Nephron progenitor cell (in vitro differentiated cells): ENCODE measurements around the gene ROR1.

ENCODE experiments used
- DNase-seq: peaks from one replicate; pipeline ENCODE4 v3.0.0; 2021
- H3K27ac Mint-ChIP-seq: 2 replicates; pipeline ENCODE4 v1.8.0; 2021; ENCODE audit warnings: mild to moderate bottlenecking, moderate library complexity, mixed read lengths
- H3K27me3 Mint-ChIP-seq: 2 replicates; pipeline ENCODE4 v1.8.0; 2021; ENCODE audit warnings: mild to moderate bottlenecking, low read depth, mixed read lengths; ENCODE audit not compliant: poor library complexity
- H3K36me3 Mint-ChIP-seq: 2 replicates; pipeline ENCODE4 v1.8.0; 2021; ENCODE audit warnings: low read depth, mixed read lengths
- H3K4me1 Mint-ChIP-seq: 2 replicates; pipeline ENCODE4 v1.8.0; 2021; ENCODE audit warnings: mixed read lengths
- H3K4me3 Mint-ChIP-seq: 2 replicates; pipeline ENCODE4 v1.8.0; 2021; ENCODE audit warnings: mild to moderate bottlenecking, moderate library complexity, mixed read lengths
- H3K9me3 Mint-ChIP-seq: 2 replicates; pipeline ENCODE4 v1.8.0; 2021; ENCODE audit warnings: mild to moderate bottlenecking, moderate library complexity, mixed read lengths
- CTCF ChIP-seq: fragments of 200-600 bp; sonication (generic); IDR thresholded peaks from 2 replicates; pipeline ENCODE4 v1.5.0; 2021; ENCODE audit warnings: antibody characterized with exemption

The ROR1 gene

DNA sequence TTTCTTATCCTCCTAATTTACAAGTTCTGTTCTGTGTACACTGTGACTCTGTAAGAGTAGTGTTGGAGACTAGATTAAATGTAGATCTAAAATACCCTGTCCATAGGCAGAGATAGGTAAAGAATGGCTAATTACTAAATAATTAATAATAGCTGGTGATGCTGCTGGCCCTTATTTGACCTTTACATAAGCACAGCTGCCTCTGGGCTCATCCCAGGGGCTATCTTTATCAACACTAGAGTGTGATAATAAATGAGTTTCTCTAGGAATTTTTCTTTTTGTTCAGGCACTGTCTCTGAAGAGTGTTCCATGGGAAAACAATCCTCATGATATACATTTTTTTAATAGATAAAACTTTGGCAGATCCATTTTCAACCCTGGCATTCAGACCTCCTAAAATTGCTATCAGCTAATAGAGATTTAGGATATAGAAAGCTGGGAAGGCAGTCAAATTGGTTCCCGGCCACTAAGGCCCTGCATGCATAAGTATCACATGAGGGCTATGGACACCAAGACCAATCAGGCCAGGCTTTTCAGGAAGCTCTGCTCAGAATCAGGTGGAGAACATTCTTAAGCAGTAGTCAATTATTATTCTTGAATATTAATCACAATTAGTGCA, 107.2 kb downstream of the ROR1 start:
- DNase-seq, result no peak
- H3K27ac Mint-ChIP-seq, result no peak overlapping the region
- no peaks in the 10 kb centered on the region for H3K36me3 Mint-ChIP-seq
- peaks cover 4% of the 10 kb centered on the region for H3K27me3 Mint-ChIP-seq
- no peak overlapping the region for H3K4me3 Mint-ChIP-seq
- H3K4me1 Mint-ChIP-seq, result peaks cover 19% of the 10 kb centered on the region
- no peak for TF ChIP-seq CTCF
- H3K9me3 Mint-ChIP-seq, result no peaks in the 10 kb centered on the region

DNA sequence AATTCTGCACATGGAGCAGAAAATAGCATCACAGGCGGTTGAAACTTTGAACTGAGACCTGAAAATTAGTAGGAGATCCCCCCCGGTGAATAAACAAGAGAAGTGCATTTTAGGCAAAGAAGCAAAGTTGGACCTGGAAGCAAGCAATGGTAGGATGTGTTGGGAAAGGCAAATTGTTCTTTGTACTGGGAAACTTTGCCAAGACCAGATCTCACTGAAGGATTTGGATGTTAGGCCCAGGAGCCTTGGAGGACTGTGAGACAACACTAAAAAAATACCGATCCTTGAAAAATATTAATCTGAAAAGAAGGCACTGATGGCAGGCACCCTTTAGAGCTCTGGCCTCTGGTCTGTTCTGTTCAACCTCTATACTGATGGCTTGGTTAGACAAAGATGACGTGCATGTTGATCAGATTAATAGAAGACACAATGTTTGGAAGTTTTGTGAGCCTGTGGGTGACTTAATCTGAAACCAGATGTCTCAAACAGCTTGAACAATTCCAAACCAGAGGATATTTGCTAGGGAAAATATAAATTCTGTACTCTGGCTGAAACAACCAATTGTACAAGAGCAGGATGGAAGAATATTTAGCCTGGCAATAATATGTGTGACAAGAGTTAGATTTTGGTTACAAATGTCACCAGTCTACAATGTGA, 108.4 kb downstream of the ROR1 start:
- peaks cover 26% of the 10 kb centered on the region for H3K4me1 Mint-ChIP-seq
- no peak overlapping the region for H3K4me3 Mint-ChIP-seq
- H3K9me3 Mint-ChIP-seq, result no peaks in the 10 kb centered on the region
- H3K27ac Mint-ChIP-seq, result no peak overlapping the region
- no peak for DNase-seq
- TF ChIP-seq CTCF, result no peak
- no peaks in the 10 kb centered on the region for H3K36me3 Mint-ChIP-seq
- H3K27me3 Mint-ChIP-seq, result peaks cover 4% of the 10 kb centered on the region

GRCh38 chr1:63883494-63884235, 109.8 kb downstream of the ROR1 start:
- peaks cover 36% of the 10 kb centered on the region for H3K4me1 Mint-ChIP-seq

DNA sequence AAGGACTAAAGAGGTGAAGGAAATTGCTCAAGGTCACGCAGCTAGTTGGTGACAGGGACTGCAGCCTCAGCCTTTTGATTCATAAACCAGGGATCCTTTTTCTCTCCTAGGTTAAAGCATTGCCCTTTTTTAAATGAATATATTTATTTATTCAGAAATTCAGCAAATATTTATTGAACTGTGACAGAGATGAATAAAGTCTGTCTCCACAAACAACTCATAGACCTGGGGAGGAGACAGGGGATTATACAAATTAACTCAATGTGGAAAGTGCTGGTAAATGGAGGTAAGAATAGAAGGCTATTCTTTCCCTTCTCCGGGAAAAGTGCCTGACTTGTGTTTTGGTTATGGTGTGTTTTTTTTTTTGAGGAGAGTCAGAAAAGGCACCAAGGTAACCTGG, 110.7 kb downstream of the ROR1 start:
- peaks cover 4% of the 10 kb centered on the region for H3K27me3 Mint-ChIP-seq
- H3K4me3 Mint-ChIP-seq, result no peak overlapping the region
- peaks cover 36% of the 10 kb centered on the region for H3K4me1 Mint-ChIP-seq
- no peaks in the 10 kb centered on the region for H3K36me3 Mint-ChIP-seq
- no peak for DNase-seq
- no peak for TF ChIP-seq CTCF
- H3K27ac Mint-ChIP-seq, result no peak overlapping the region
- H3K9me3 Mint-ChIP-seq, result no peaks in the 10 kb centered on the region

More at GRCh38 chr1:63883494-63884235, 109.8 kb downstream of the ROR1 start:
- no peak for DNase-seq
- Mint-ChIP-seq H3K27me3 (peaks cover 4% of the 10 kb centered on the region), H3K9me3 (no peaks in the 10 kb centered on the region), H3K36me3 (no peaks in the 10 kb centered on the region), H3K27ac (no peak overlapping the region), H3K4me3 (no peak overlapping the region)
- no peak for TF ChIP-seq CTCF

- Mint-ChIP-seq H3K27ac (no peak overlapping the region), H3K4me1 (peaks cover 36% of the 10 kb centered on the region), H3K36me3 (no peaks in the 10 kb centered on the region), H3K27me3 (peaks cover 4% of the 10 kb centered on the region), H3K9me3 (no peaks in the 10 kb centered on the region), H3K4me3 (no peak overlapping the region)
- no peak for DNase-seq
- no peak for TF ChIP-seq CTCF
These were observed 112.1 kb downstream of the ROR1 start for GRCh38 chr1:63885899-63886298.
